A673 (cell line): ENCODE measurements around the gene WLS.

ENCODE experiments used
- EZH2 ChIP-seq: fragments of 200-600 bp; sonication (generic); IDR thresholded peaks from 2 replicates; pipeline ENCODE4 v1.6.1; 2017; ENCODE audit warnings: borderline replicate concordance, low read depth, mild to moderate bottlenecking, mixed read lengths, antibody characterized with exemption, low read length; ENCODE audit not compliant: poor library complexity, severe bottlenecking
- TF ChIP-seq, protein P1 (sequence below): fragments of 300-800, 200-600 bp; sonication (generic); conservative IDR thresholded peaks from 2 replicates; pipeline ENCODE4 v1.5.1; 2017; ENCODE audit warnings: low read depth, mild to moderate bottlenecking, antibody characterized with exemption, low read length, moderate library complexity, mixed read lengths

DNA sequence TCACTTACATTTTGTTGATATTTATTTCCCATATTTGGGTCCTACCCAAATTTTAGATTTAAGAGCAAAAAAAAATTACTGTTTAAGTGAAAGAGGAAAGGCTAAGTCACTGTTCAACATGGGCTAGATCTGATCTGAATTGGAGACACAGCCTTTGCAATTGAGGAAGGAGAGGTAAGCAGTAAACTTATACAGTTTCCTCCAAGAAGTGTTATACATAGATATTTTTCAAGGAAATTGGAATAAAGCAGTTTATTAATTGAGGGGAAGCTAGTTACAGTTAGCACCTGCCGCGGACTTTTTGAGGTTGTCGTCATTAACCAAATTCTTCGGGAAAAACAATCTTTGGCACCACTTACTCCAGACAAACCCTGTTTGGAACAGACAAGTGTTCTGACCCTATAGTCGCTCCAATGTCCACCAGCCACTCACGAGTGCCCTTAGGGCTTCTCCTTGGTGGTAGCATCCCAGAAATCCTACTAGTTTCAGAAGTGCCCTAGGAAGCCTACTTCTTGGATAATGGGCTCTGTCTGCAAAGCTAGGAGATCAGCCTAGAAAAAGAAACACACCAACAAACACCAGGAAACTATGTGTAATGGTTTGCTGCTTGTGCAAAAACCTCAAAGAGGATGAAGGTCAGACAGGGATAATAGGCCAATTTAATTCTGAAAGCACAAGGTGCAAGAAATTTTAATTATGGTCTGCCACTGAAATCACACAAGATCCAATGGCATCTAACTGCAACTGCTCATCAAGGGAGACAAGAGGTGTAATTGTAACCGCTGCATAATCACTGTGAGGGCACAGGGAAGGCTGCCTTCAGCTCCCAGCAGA is 2.5 kb downstream of the WLS start:
- TF ChIP-seq, protein P1, sequence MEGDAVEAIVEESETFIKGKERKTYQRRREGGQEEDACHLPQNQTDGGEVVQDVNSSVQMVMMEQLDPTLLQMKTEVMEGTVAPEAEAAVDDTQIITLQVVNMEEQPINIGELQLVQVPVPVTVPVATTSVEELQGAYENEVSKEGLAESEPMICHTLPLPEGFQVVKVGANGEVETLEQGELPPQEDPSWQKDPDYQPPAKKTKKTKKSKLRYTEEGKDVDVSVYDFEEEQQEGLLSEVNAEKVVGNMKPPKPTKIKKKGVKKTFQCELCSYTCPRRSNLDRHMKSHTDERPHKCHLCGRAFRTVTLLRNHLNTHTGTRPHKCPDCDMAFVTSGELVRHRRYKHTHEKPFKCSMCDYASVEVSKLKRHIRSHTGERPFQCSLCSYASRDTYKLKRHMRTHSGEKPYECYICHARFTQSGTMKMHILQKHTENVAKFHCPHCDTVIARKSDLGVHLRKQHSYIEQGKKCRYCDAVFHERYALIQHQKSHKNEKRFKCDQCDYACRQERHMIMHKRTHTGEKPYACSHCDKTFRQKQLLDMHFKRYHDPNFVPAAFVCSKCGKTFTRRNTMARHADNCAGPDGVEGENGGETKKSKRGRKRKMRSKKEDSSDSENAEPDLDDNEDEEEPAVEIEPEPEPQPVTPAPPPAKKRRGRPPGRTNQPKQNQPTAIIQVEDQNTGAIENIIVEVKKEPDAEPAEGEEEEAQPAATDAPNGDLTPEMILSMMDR = no peak
- TF ChIP-seq EZH2 = no peak
